Measurements from ENCODE around the gene GET3. TPM values are rescaled to one million over a fixed set of nuclear protein-coding genes. Genes with fewer than 3 reads are reported as not detected.

Gene GET3
- polyA plus RNA-seq, 3 donors, result 97.5 to 122 (median 108) TPM

- Mint-ChIP-seq H3K27me3 (ENCODE audit: low read depth in 3 of 3) (peaks cover 2 to 5% (median 3%) of the 10 kb centered on the region in 3 donors), H3K36me3 (peaks cover 14 to 31% of the 10 kb centered on the region in 2 donors), H3K9me3 (no peaks in the 10 kb centered on the region), H3K4me3 (no peak overlapping the region), H3K4me1 (peaks cover 12% of the 10 kb centered on the region), H3K27ac (no peak overlapping the region)
- H3K9me3 ChIP-seq (replicated peaks in 1 of 2; ENCODE audit: control insufficient read depth in 1 of 2, insufficient read depth in 1 of 2, low read length in 2 of 2), result no peaks in the 10 kb centered on the region
- 98% methylated on average over 10 of the region's 13 CpGs for WGBS (ENCODE audit: insufficient coverage)
- no peaks in the 10 kb centered on the region for H3K27me3 ChIP-seq (ENCODE audit: control insufficient read depth in 2 of 2, insufficient read depth in 2 of 2, low read length in 2 of 2)
- DNase-seq, result no peak
- H3K9ac ChIP-seq (ENCODE audit: insufficient read depth, low read length, poor library complexity, severe bottlenecking), result no peak overlapping the region
- TF ChIP-seq, protein P1, sequence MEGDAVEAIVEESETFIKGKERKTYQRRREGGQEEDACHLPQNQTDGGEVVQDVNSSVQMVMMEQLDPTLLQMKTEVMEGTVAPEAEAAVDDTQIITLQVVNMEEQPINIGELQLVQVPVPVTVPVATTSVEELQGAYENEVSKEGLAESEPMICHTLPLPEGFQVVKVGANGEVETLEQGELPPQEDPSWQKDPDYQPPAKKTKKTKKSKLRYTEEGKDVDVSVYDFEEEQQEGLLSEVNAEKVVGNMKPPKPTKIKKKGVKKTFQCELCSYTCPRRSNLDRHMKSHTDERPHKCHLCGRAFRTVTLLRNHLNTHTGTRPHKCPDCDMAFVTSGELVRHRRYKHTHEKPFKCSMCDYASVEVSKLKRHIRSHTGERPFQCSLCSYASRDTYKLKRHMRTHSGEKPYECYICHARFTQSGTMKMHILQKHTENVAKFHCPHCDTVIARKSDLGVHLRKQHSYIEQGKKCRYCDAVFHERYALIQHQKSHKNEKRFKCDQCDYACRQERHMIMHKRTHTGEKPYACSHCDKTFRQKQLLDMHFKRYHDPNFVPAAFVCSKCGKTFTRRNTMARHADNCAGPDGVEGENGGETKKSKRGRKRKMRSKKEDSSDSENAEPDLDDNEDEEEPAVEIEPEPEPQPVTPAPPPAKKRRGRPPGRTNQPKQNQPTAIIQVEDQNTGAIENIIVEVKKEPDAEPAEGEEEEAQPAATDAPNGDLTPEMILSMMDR (IDR thresholded peaks at IDR 0.05), result no peak
- H3K27ac ChIP-seq (ENCODE audit: low read depth in 1 of 2, low read length in 2 of 2), result no peak overlapping the region
- no peaks in the 10 kb centered on the region for H3K79me2 ChIP-seq (ENCODE audit: insufficient read depth, low read length)
- intact Hi-C loops (cut with micrococcal nuclease), result no loop called here
- H3K4me3 ChIP-seq (replicated peaks in 1 of 3; ENCODE audit: low read depth in 2 of 3, low read length in 3 of 3), result no peak overlapping the region
- H4K20me1 ChIP-seq (ENCODE audit: insufficient read depth, low read length), result no peaks in the 10 kb centered on the region
- H2AFZ ChIP-seq (ENCODE audit: insufficient read depth, low read depth, low read length, poor library complexity, severe bottlenecking), result no peak overlapping the region
- no peaks in the 10 kb centered on the region for H3K36me3 ChIP-seq (replicated peaks in 1 of 2; ENCODE audit: control insufficient read depth in 1 of 2, insufficient read depth in 2 of 2, low read length in 2 of 2)
- H3K4me2 ChIP-seq (replicated peaks; ENCODE audit: extremely low read depth, low read length, poor library complexity, severe bottlenecking), result no peak overlapping the region
- H3K4me1 ChIP-seq (ENCODE audit: control insufficient read depth in 1 of 2, insufficient read depth in 2 of 2, low read length in 2 of 2), result peaks cover 7 to 15% of the 10 kb centered on the region in 2 donors
These were observed 33.6 kb downstream of the GET3 start for GRCh38 chr19:12770922-12771321.

DNA sequence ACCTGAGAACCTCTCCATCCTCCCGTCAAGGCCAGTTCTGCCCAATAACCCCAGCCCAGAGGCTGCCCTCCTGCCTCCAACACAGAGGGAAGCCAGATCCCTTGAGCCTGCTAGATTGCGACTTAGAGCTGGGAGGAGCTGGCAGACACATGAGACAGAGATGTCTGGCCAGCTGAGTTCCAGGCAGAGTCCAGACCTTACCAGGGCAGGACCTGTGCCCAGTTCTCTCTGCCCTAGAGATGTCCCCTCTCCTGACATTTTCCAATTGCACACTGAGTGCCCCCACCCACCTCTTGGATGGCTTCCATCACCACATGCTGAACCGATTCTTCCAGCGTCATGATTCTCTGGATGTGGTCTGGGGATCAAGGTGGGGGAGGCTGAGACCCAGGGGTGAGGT is 35.0 kb downstream of the GET3 start:
- Mint-ChIP-seq H3K36me3 (peaks cover 12 to 25% of the 10 kb centered on the region in 2 donors), H3K4me1 (peaks cover 15% of the 10 kb centered on the region), H3K27ac (peak overlapping the region in 1 of 7 donors; percentile 26), H3K9me3 (no peaks in the 10 kb centered on the region), H3K4me3 (no peak overlapping the region), H3K27me3 (ENCODE audit: low read depth in 3 of 3) (peaks cover 2 to 5% (median 3%) of the 10 kb centered on the region in 3 donors)
- Histone ChIP-seq H3K9me3 (replicated peaks in 1 of 2; ENCODE audit: control insufficient read depth in 1 of 2, insufficient read depth in 1 of 2, low read length in 2 of 2) (no peaks in the 10 kb centered on the region), H2AFZ (ENCODE audit: insufficient read depth, low read depth, low read length, poor library complexity, severe bottlenecking) (no peak overlapping the region), H3K36me3 (replicated peaks in 1 of 2; ENCODE audit: control insufficient read depth in 1 of 2, insufficient read depth in 2 of 2, low read length in 2 of 2) (no peaks in the 10 kb centered on the region), H3K79me2 (ENCODE audit: insufficient read depth, low read length) (peaks cover 7% of the 10 kb centered on the region), H3K4me2 (replicated peaks; ENCODE audit: extremely low read depth, low read length, poor library complexity, severe bottlenecking) (no peak overlapping the region), H4K20me1 (ENCODE audit: insufficient read depth, low read length) (peaks cover 2% of the 10 kb centered on the region), H3K4me1 (ENCODE audit: control insufficient read depth in 1 of 2, insufficient read depth in 2 of 2, low read length in 2 of 2) (peaks cover 17 to 22% of the 10 kb centered on the region in 2 donors), H3K27ac (ENCODE audit: low read depth in 1 of 2, low read length in 2 of 2) (no peak overlapping the region), H3K27me3 (ENCODE audit: control insufficient read depth in 2 of 2, insufficient read depth in 2 of 2, low read length in 2 of 2) (no peaks in the 10 kb centered on the region), H3K9ac (ENCODE audit: insufficient read depth, low read length, poor library complexity, severe bottlenecking) (no peak overlapping the region), H3K4me3 (replicated peaks in 1 of 3; ENCODE audit: low read depth in 2 of 3, low read length in 3 of 3) (no peak overlapping the region)
- WGBS (ENCODE audit: insufficient coverage), result 85% methylated on average over 2 of the region's 4 CpGs
- no peak for DNase-seq
- intact Hi-C loops (cut with micrococcal nuclease), result no loop called here
- TF ChIP-seq, protein P1 (IDR thresholded peaks at IDR 0.05), result no peak
